PC-3 (cell line): ENCODE data around the gene KDM4B. TPM values are rescaled to one million over a fixed set of nuclear protein-coding genes. Genes with fewer than 3 reads are reported as not detected.

ENCODE experiments used
- ATAC-seq: fragments of 200-7000 bp; cut with Tn5 transposase; 2 replicates; pipeline ENCODE4 v1.9.1; 2020; ENCODE audit warnings: mild to moderate bottlenecking, moderate library complexity
- BruUV-seq: library from RNA; stranded (reverse); fragments of 400-500 nt; replicated peaks from 2 replicates; lab custom pipeline; 2021; lab: Mats Ljungman, UMichigan
- CTCF ChIA-PET: fragments of 300-600 bp; sonication (Branson Sonifier 250); formaldehyde crosslinking; loops from one replicate; lab custom pipeline; 2022; ENCODE audit warnings: antibody characterized with exemption; lab: Charles Lee
- POLR2A ChIA-PET: fragments of 300-600 bp; sonication (Branson Sonifier 250); formaldehyde crosslinking; loops from one replicate; lab custom pipeline; 2022; ENCODE audit warnings: antibody characterized with exemption; ENCODE audit not compliant: unreplicated experiment; lab: Charles Lee
- DNase-seq: peaks from one replicate; pipeline ENCODE4 v3.0.0-alpha.2; 2015
- H2AFZ ChIP-seq: fragments of 300-600 bp; sonication (generic); 2 replicates; pipeline ENCODE4 v1.6.0; 2016; ENCODE audit warnings: antibody characterized with exemption, low read length
- H3F3A ChIP-seq: fragments of 300-600 bp; sonication (generic); one replicate; pipeline ENCODE4 v1.6.0; 2017; ENCODE audit warnings: antibody characterized with exemption, low read length, control low read depth, mild to moderate bottlenecking; ENCODE audit not compliant: unreplicated experiment
- H3K27ac ChIP-seq: fragments of 300-600 bp; sonication (generic); 2 replicates; pipeline ENCODE4 v1.5.1; 2016; ENCODE audit warnings: mild to moderate bottlenecking, low read length
- H3K27me3 ChIP-seq: fragments of 300-600 bp; sonication (generic); 2 replicates; pipeline ENCODE4 v1.6.1; 2016; ENCODE audit warnings: low read length, mixed read lengths
- H3K36me3 ChIP-seq: fragments of 300-600 bp; sonication (generic); 2 replicates; pipeline ENCODE4 v1.6.1; 2016; ENCODE audit warnings: low read depth, mixed run types, low read length, mixed read lengths
- H3K4me1 ChIP-seq: fragments of 300-600 bp; sonication (generic); 2 replicates; pipeline ENCODE4 v1.5.1; 2016; ENCODE audit warnings: low read length; ENCODE audit not compliant: insufficient read depth
- H3K4me2 ChIP-seq: fragments of 300-600 bp; sonication (generic); 2 replicates; pipeline ENCODE4 v1.6.0; 2016; ENCODE audit warnings: low read length
- H3K4me3 ChIP-seq: fragments of 300-600 bp; sonication (generic); 2 replicates; pipeline ENCODE4 v1.5.1; 2016; ENCODE audit warnings: mild to moderate bottlenecking, low read length, mixed read lengths
- H3K79me2 ChIP-seq: fragments of 300-600 bp; sonication (generic); 2 replicates; pipeline ENCODE4 v1.6.1; 2017; ENCODE audit warnings: low read length, mixed read lengths
- H3K9ac ChIP-seq: fragments of 300-600 bp; sonication (generic); 2 replicates; pipeline ENCODE4 v1.6.0; 2016; ENCODE audit warnings: mild to moderate bottlenecking, low read length
- H3K9me2 ChIP-seq: fragments of 300-600 bp; sonication (generic); replicated peaks from 2 replicates; pipeline ENCODE4 v1.6.1; 2016; ENCODE audit warnings: mixed run types, low read length, mixed read lengths
- H3K9me3 ChIP-seq: fragments of 300-600 bp; sonication (generic); 2 replicates; pipeline ENCODE4 v1.6.1; 2016; ENCODE audit warnings: low read length, mixed read lengths
- H4K20me1 ChIP-seq: fragments of 300-600 bp; sonication (generic); 2 replicates; pipeline ENCODE4 v1.6.1; 2016; ENCODE audit warnings: low read length, mixed read lengths
- CTCF ChIP-seq: fragments of 300-600 bp; sonication (generic); conservative IDR thresholded peaks from 2 replicates; pipeline ENCODE4 v1.5.1; 2017; ENCODE audit warnings: antibody characterized with exemption, low read depth, mild to moderate bottlenecking, low read length
- EZH2 ChIP-seq: fragments of 300-600 bp; sonication (generic); IDR thresholded peaks from one replicate; pipeline ENCODE4 v1.6.1; 2017; ENCODE audit warnings: antibody characterized with exemption, mild to moderate bottlenecking, low read length; ENCODE audit not compliant: unreplicated experiment
- EZH2phosphoT487 ChIP-seq: fragments of 300-600 bp; sonication (generic); IDR thresholded peaks from 2 replicates; pipeline ENCODE4 v1.6.1; 2018; ENCODE audit warnings: mild to moderate bottlenecking, antibody characterized with exemption, low read length, borderline replicate concordance
- intact Hi-C: fragments of 100-400 bp; cut with micrococcal nuclease; formaldehyde crosslinking; loops from 2 replicates; pipeline ENCODE4 v1.9.0; 2023
- total RNA-seq: library from RNA; depleted of rRNA; stranded (reverse); fragments of >200 nt; gene quantifications from 2 replicates; pipeline ENCODE4 v1.2.3, GENCODE V29; 2014

The KDM4B gene
- total RNA-seq, 1 experiment from 2014 or later: 19.8 TPM

- no peaks in the 10 kb centered on the region for H3K9me3 ChIP-seq
- H4K20me1 ChIP-seq: no peaks in the 10 kb centered on the region
- H3K9me2 ChIP-seq: no peaks in the 10 kb centered on the region
- H3F3A ChIP-seq: no peaks in the 10 kb centered on the region
- H3K4me3 ChIP-seq: no peak overlapping the region
- no TSS peak for BruUV-seq
- no peak for TF ChIP-seq CTCF
- TF ChIP-seq EZH2: no peak
- TF ChIP-seq EZH2phosphoT487: no peak
- DNase-seq (no peak), ATAC-seq (no peak)
- ChIA-PET POLR2A (no interaction called here), CTCF (no interaction called here)
- H3K4me2 ChIP-seq: no peak overlapping the region
- H3K9ac ChIP-seq: no peak overlapping the region
- H3K36me3 ChIP-seq: peaks cover 5% of the 10 kb centered on the region
- no peak overlapping the region for H2AFZ ChIP-seq
- intact Hi-C loops: no loop called here
- H3K27ac ChIP-seq: no peak overlapping the region
- H3K4me1 ChIP-seq: no peaks in the 10 kb centered on the region
- H3K79me2 ChIP-seq: no peaks in the 10 kb centered on the region
- no peaks in the 10 kb centered on the region for H3K27me3 ChIP-seq
Measured at GRCh38 chr19:5081443-5082161, 112.7 kb downstream of the KDM4B start.

GRCh38 chr19:5083547-5083965, 114.6 kb downstream of the KDM4B start:
- Histone ChIP-seq H2AFZ (no peak overlapping the region), H3K9me3 (no peaks in the 10 kb centered on the region), H3K27ac (no peak overlapping the region), H3K36me3 (peaks cover 8% of the 10 kb centered on the region), H3K4me1 (no peaks in the 10 kb centered on the region), H3K9ac (no peak overlapping the region), H3K9me2 (no peaks in the 10 kb centered on the region), H3K27me3 (no peaks in the 10 kb centered on the region), H3K79me2 (no peaks in the 10 kb centered on the region), H3K4me2 (no peak overlapping the region), H4K20me1 (no peaks in the 10 kb centered on the region), H3F3A (no peaks in the 10 kb centered on the region), H3K4me3 (no peak overlapping the region)
- intact Hi-C loops: no loop called here
- DNase-seq: no peak
- ChIA-PET POLR2A (no interaction called here), CTCF (no interaction called here)
- TF ChIP-seq EZH2phosphoT487 (no peak), CTCF (no peak), EZH2 (no peak)
- ATAC-seq: no peak
- BruUV-seq: no TSS peak

GRCh38 chr19:5085566-5085965, 116.7 kb downstream of the KDM4B start:
- Histone ChIP-seq H3K4me3 (no peak overlapping the region), H3K79me2 (no peaks in the 10 kb centered on the region), H2AFZ (no peak overlapping the region), H3K9me3 (no peaks in the 10 kb centered on the region), H3K9me2 (no peaks in the 10 kb centered on the region), H3K27me3 (no peaks in the 10 kb centered on the region), H3K36me3 (peaks cover 6% of the 10 kb centered on the region; the same call in 1 of the 2 replicates), H3K9ac (no peak overlapping the region), H3K4me2 (no peak overlapping the region), H3K4me1 (no peaks in the 10 kb centered on the region), H3K27ac (no peak overlapping the region), H4K20me1 (no peaks in the 10 kb centered on the region), H3F3A (no peaks in the 10 kb centered on the region)
- TF ChIP-seq CTCF (no peak), EZH2 (no peak), EZH2phosphoT487 (no peak)
- BruUV-seq: no TSS peak
- ChIA-PET POLR2A (no interaction called here), CTCF (no interaction called here)
- DNase-seq: no peak
- ATAC-seq: no peak
- intact Hi-C loops: no loop called here
